Activated naive CD4-positive, alpha-beta T cell treated with anti-CD3 and anti-CD28 coated beads, Interleukin-2, amount 10 ng/mL, durations not matched to agents 7 days and 5 days (primary cell): Measurements from ENCODE around the gene TRMT2B.
"Not testable (repeated sequence)": the region's sequence is repeated elsewhere in the genome, so short reads cannot be mapped to it uniquely, and the experiment has no call there.

Experiments
- CTCF ChIA-PET: fragments of 350-600 bp; sonication (Branson Sonifier 250); formaldehyde crosslinking; loops from one replicate; lab custom pipeline; 2021; ENCODE audit warnings: antibody characterized with exemption; lab: Charles Lee
- DNase-seq: peaks from one replicate; pipeline ENCODE4 v3.0.0-alpha.2; 2020
- H3K27ac Mint-ChIP-seq: one replicate; pipeline ENCODE4 v1.8.0; 2021; ENCODE audit warnings: mild to moderate bottlenecking, moderate library complexity, mixed read lengths
- H3K27me3 Mint-ChIP-seq: one replicate; pipeline ENCODE4 v1.8.0; 2021; ENCODE audit warnings: mild to moderate bottlenecking, mixed read lengths
- H3K36me3 Mint-ChIP-seq: one replicate; pipeline ENCODE4 v1.8.0; 2021; ENCODE audit warnings: mixed read lengths
- H3K4me1 Mint-ChIP-seq: one replicate; pipeline ENCODE4 v1.8.0; 2021; ENCODE audit warnings: mixed read lengths
- H3K4me3 Mint-ChIP-seq: one replicate; pipeline ENCODE4 v1.8.0; 2021; ENCODE audit warnings: mild to moderate bottlenecking, moderate library complexity, mixed read lengths
- H3K9me3 Mint-ChIP-seq: one replicate; pipeline ENCODE4 v1.8.0; 2021; ENCODE audit warnings: mixed read lengths

TRMT2B gene

GRCh38 chrX:101051153-101051548 lies 760 bp downstream of the TRMT2B start:
- H3K4me1 Mint-ChIP-seq, result peaks cover 27% of the 10 kb centered on the region
- H3K36me3 Mint-ChIP-seq, result peaks cover 11% of the 10 kb centered on the region
- peak overlapping the region; percentile 98 for H3K27ac Mint-ChIP-seq
- peak overlapping the region; percentile 87 for H3K4me3 Mint-ChIP-seq
- CTCF ChIA-PET, result interaction anchor here (0.6 kb wide), 2 partner anchors 52 to 227 kb away, joined by 3 to 4 read pairs; no protein-coding TSS in a partner anchor
- no peaks in the 10 kb centered on the region for H3K9me3 Mint-ChIP-seq
- peak; percentile 19 for DNase-seq
- no peaks in the 10 kb centered on the region for H3K27me3 Mint-ChIP-seq

- H3K27me3 Mint-ChIP-seq, result no peaks in the 10 kb centered on the region
- no peak overlapping the region for H3K4me3 Mint-ChIP-seq
- H3K9me3 Mint-ChIP-seq, result no peaks in the 10 kb centered on the region
- CTCF ChIA-PET, result no interaction called here
- peaks cover 29% of the 10 kb centered on the region for H3K36me3 Mint-ChIP-seq
- DNase-seq, result no peak
- H3K27ac Mint-ChIP-seq, result no peak overlapping the region
- no peaks in the 10 kb centered on the region for H3K4me1 Mint-ChIP-seq
Observed at GRCh38 chrX:101040197-101040596, 11.7 kb downstream of the TRMT2B start.

GRCh38 chrX:101037231-101037630 lies 14.7 kb downstream of the TRMT2B start:
- no peak overlapping the region for H3K4me3 Mint-ChIP-seq
- H3K27me3 Mint-ChIP-seq, result no peaks in the 10 kb centered on the region
- no peak for DNase-seq
- CTCF ChIA-PET, result interaction anchor here (0.5 kb wide), 1 partner anchor 246 kb away, joined by 3 read pairs; no protein-coding TSS in a partner anchor
- H3K36me3 Mint-ChIP-seq, result peaks cover 22% of the 10 kb centered on the region
- no peak overlapping the region for H3K27ac Mint-ChIP-seq
- no peaks in the 10 kb centered on the region for H3K9me3 Mint-ChIP-seq
- no peaks in the 10 kb centered on the region for H3K4me1 Mint-ChIP-seq

GRCh38 chrX:101029665-101030064 lies 22.2 kb downstream of the TRMT2B start:
- CTCF ChIA-PET, result no interaction called here
- H3K36me3 Mint-ChIP-seq, result peaks cover 29% of the 10 kb centered on the region
- no peak overlapping the region for H3K4me3 Mint-ChIP-seq
- no peak overlapping the region for H3K27ac Mint-ChIP-seq
- H3K4me1 Mint-ChIP-seq, result peaks cover 6% of the 10 kb centered on the region
- no peaks in the 10 kb centered on the region for H3K27me3 Mint-ChIP-seq
- no peaks in the 10 kb centered on the region for H3K9me3 Mint-ChIP-seq
- DNase-seq, result no peak

- DNase-seq, result no peak
- H3K9me3 Mint-ChIP-seq, result no peaks in the 10 kb centered on the region
- H3K27me3 Mint-ChIP-seq, result no peaks in the 10 kb centered on the region
- peaks cover 6% of the 10 kb centered on the region for H3K4me1 Mint-ChIP-seq
- no peak overlapping the region for H3K27ac Mint-ChIP-seq
- CTCF ChIA-PET, result no interaction called here
- H3K36me3 Mint-ChIP-seq, result peaks cover 29% of the 10 kb centered on the region
- H3K4me3 Mint-ChIP-seq, result no peak overlapping the region
Observed at GRCh38 chrX:101028562-101028961, 23.3 kb downstream of the TRMT2B start.

GRCh38 chrX:101025126-101025525 lies 26.8 kb downstream of the TRMT2B start:
- Mint-ChIP-seq H3K4me3 (no peak overlapping the region), H3K27ac (no peak overlapping the region), H3K4me1 (peaks cover 6% of the 10 kb centered on the region), H3K9me3 (no peaks in the 10 kb centered on the region), H3K27me3 (no peaks in the 10 kb centered on the region), H3K36me3 (peaks cover 38% of the 10 kb centered on the region)
- no peak for DNase-seq
- CTCF ChIA-PET, result no interaction called here

- no peak for DNase-seq
- Mint-ChIP-seq H3K4me1 (peaks cover 2% of the 10 kb centered on the region), H3K27me3 (no peaks in the 10 kb centered on the region), H3K4me3 (no peak overlapping the region), H3K36me3 (peaks cover 30% of the 10 kb centered on the region), H3K27ac (no peak overlapping the region), H3K9me3 (no peaks in the 10 kb centered on the region)
- CTCF ChIA-PET, result no interaction called here
Observed at GRCh38 chrX:101022020-101022419, 29.9 kb downstream of the TRMT2B start.

- peaks cover 27% of the 10 kb centered on the region for H3K36me3 Mint-ChIP-seq
- H3K27me3 Mint-ChIP-seq, H3K4me1 Mint-ChIP-seq, CTCF ChIA-PET, H3K4me3 Mint-ChIP-seq, H3K27ac Mint-ChIP-seq, H3K9me3 Mint-ChIP-seq, DNase-seq: not testable (repeated sequence)
Observed at GRCh38 chrX:101012031-101012430, 39.9 kb downstream of the TRMT2B start.

GRCh38 chrX:101009090-101009489 lies 42.8 kb downstream of the TRMT2B start:
- Mint-ChIP-seq H3K36me3 (peaks cover 29% of the 10 kb centered on the region), H3K4me3 (no peak overlapping the region), H3K27ac (no peak overlapping the region), H3K27me3 (no peaks in the 10 kb centered on the region), H3K9me3 (no peaks in the 10 kb centered on the region), H3K4me1 (no peaks in the 10 kb centered on the region)
- DNase-seq, result no peak
- CTCF ChIA-PET, result interaction anchor here (0.6 kb wide), 1 partner anchor 56 kb away, joined by 4 read pairs; no protein-coding TSS in a partner anchor

- Mint-ChIP-seq H3K27me3 (no peaks in the 10 kb centered on the region), H3K9me3 (no peaks in the 10 kb centered on the region), H3K4me3 (no peak overlapping the region), H3K36me3 (peaks cover 5% of the 10 kb centered on the region), H3K4me1 (peaks cover 7% of the 10 kb centered on the region), H3K27ac (no peak overlapping the region)
- DNase-seq, result no peak
- CTCF ChIA-PET, result interaction anchor here (0.6 kb wide), 1 partner anchor 51 kb away, joined by 4 read pairs; no protein-coding TSS in a partner anchor
Observed at GRCh38 chrX:100999451-100999850, 52.5 kb downstream of the TRMT2B start.

GRCh38 chrX:100995469-100995868 lies 56.4 kb downstream of the TRMT2B start:
- H3K4me3 Mint-ChIP-seq, result no peak overlapping the region
- H3K27ac Mint-ChIP-seq, result no peak overlapping the region
- no peak for DNase-seq

GRCh38 chrX:100994352-100995281 lies 57.3 kb downstream of the TRMT2B start:
- H3K27ac Mint-ChIP-seq, result no peak overlapping the region
- DNase-seq, result no peak

More at GRCh38 chrX:100995469-100995868, 56.4 kb downstream of the TRMT2B start:
- CTCF ChIA-PET, result no interaction called here
- Mint-ChIP-seq H3K36me3 (peaks cover 4% of the 10 kb centered on the region), H3K27me3 (no peaks in the 10 kb centered on the region), H3K4me1 (peaks cover 10% of the 10 kb centered on the region), H3K9me3 (no peaks in the 10 kb centered on the region)

GRCh38 chrX:100990139-100990538 lies 61.8 kb downstream of the TRMT2B start:
- Mint-ChIP-seq H3K4me1 (peaks cover 7% of the 10 kb centered on the region), H3K9me3 (no peaks in the 10 kb centered on the region), H3K27me3 (no peaks in the 10 kb centered on the region), H3K4me3 (no peak overlapping the region), H3K36me3 (peaks cover 3% of the 10 kb centered on the region), H3K27ac (no peak overlapping the region)
- CTCF ChIA-PET, result no interaction called here
- no peak for DNase-seq

More at GRCh38 chrX:100994352-100995281, 57.3 kb downstream of the TRMT2B start:
- CTCF ChIA-PET, result no interaction called here
- H3K27me3 Mint-ChIP-seq, result no peaks in the 10 kb centered on the region
- H3K36me3 Mint-ChIP-seq, result peaks cover 4% of the 10 kb centered on the region
- no peak overlapping the region for H3K4me3 Mint-ChIP-seq
- no peaks in the 10 kb centered on the region for H3K9me3 Mint-ChIP-seq
- H3K4me1 Mint-ChIP-seq, result peaks cover 10% of the 10 kb centered on the region

GRCh38 chrX:100984818-100985217 lies 67.1 kb downstream of the TRMT2B start:
- DNase-seq, result no peak
- no peak overlapping the region for H3K4me3 Mint-ChIP-seq
- no peaks in the 10 kb centered on the region for H3K27me3 Mint-ChIP-seq
- no peaks in the 10 kb centered on the region for H3K4me1 Mint-ChIP-seq
- no peak overlapping the region for H3K27ac Mint-ChIP-seq
- H3K9me3 Mint-ChIP-seq, result no peaks in the 10 kb centered on the region
- CTCF ChIA-PET, result no interaction called here
- peaks cover 1% of the 10 kb centered on the region for H3K36me3 Mint-ChIP-seq

- H3K4me3 Mint-ChIP-seq, CTCF ChIA-PET, H3K36me3 Mint-ChIP-seq, DNase-seq, H3K27me3 Mint-ChIP-seq, H3K27ac Mint-ChIP-seq, H3K9me3 Mint-ChIP-seq, H3K4me1 Mint-ChIP-seq: not testable (repeated sequence)
Observed at GRCh38 chrX:100981498-100981845, 70.4 kb downstream of the TRMT2B start.
